Caki2 (cell line): Measurements from ENCODE around the gene PTAFR. TPM values are rescaled to one million over a fixed set of nuclear protein-coding genes. Genes with fewer than 3 reads are reported as not detected.

Source experiments
- DNase-seq: peaks from one replicate; pipeline ENCODE4 v3.0.0-alpha.2; 2015; ENCODE audit warnings: low read depth
- in situ Hi-C: cut with HindIII; loops from 2 replicates; pipeline ENCODE4 v1.10.0; 2016; ENCODE audit warnings: low sequenced_read_pairs, low pct_unique_long_range_greater_than_20kb, mixed read lengths
- total RNA-seq: library from RNA; depleted of rRNA; stranded (reverse); fragments of >200 nt; shearing (Covaris generic); gene quantifications from 2 replicates; pipeline ENCODE4 v1.2.3, GENCODE V29; 2014; ENCODE audit warnings: low replicate concordance

PTAFR gene
- total RNA-seq, 1 experiment from 2014 or later: 0.07 TPM

- DNase-seq: no peak
- in situ Hi-C loops: no loop called here
These were observed 44.0 kb downstream of the PTAFR start for GRCh38 chr1:28132171-28133167.

- in situ Hi-C loops: no loop called here
- no peak for DNase-seq
These were observed 45.6 kb downstream of the PTAFR start for GRCh38 chr1:28130901-28131300.

- peak; percentile 87 for DNase-seq
- in situ Hi-C loops: no loop called here
These were observed 47.3 kb downstream of the PTAFR start for GRCh38 chr1:28129150-28129549.

GRCh38 chr1:28127617-28128257 lies 48.8 kb downstream of the PTAFR start:
- no peak for DNase-seq
- in situ Hi-C loops: no loop called here

- in situ Hi-C loops: no loop called here
These were observed 49.6 kb downstream of the PTAFR start for GRCh38 chr1:28126783-28127490.

GRCh38 chr1:28126212-28126611 lies 50.3 kb downstream of the PTAFR start:
- in situ Hi-C loops: no loop called here

More at GRCh38 chr1:28126783-28127490, 49.6 kb downstream of the PTAFR start:
- DNase-seq: no peak

GRCh38 chr1:28123461-28123961 lies 53.0 kb downstream of the PTAFR start:
- in situ Hi-C loops: no loop called here
- DNase-seq: no peak

More at GRCh38 chr1:28126212-28126611, 50.3 kb downstream of the PTAFR start:
- DNase-seq: no peak

- DNase-seq: no peak
- in situ Hi-C loops: no loop called here
These were observed 54.3 kb downstream of the PTAFR start for GRCh38 chr1:28122183-28122582.

GRCh38 chr1:28119556-28119955 lies 56.9 kb downstream of the PTAFR start:
- DNase-seq: no peak
- in situ Hi-C loops: no loop called here

GRCh38 chr1:28118640-28119307 lies 57.7 kb downstream of the PTAFR start:
- DNase-seq: no peak
- in situ Hi-C loops: no loop called here

- DNase-seq: no peak
These were observed 61.2 kb downstream of the PTAFR start for GRCh38 chr1:28115267-28115666.

GRCh38 chr1:28114844-28115243 lies 61.6 kb downstream of the PTAFR start:
- in situ Hi-C loops: no loop called here
- DNase-seq: no peak

More at GRCh38 chr1:28115267-28115666, 61.2 kb downstream of the PTAFR start:
- in situ Hi-C loops: no loop called here

GRCh38 chr1:28113242-28113572 lies 63.3 kb downstream of the PTAFR start:
- in situ Hi-C loops: no loop called here
- DNase-seq: no peak

GRCh38 chr1:28112388-28113241 lies 63.9 kb downstream of the PTAFR start:
- in situ Hi-C loops: no loop called here
- peak; percentile 63 for DNase-seq

- no peak for DNase-seq
- in situ Hi-C loops: no loop called here
These were observed 65.3 kb downstream of the PTAFR start for GRCh38 chr1:28111157-28111556.

GRCh38 chr1:28110555-28110954 lies 65.9 kb downstream of the PTAFR start:
- no peak for DNase-seq
- in situ Hi-C loops: no loop called here

- in situ Hi-C loops: no loop called here
- DNase-seq: no peak
These were observed 66.9 kb downstream of the PTAFR start for GRCh38 chr1:28109639-28110038.
